ENCODE data around the gene GDPD2.

DNA sequence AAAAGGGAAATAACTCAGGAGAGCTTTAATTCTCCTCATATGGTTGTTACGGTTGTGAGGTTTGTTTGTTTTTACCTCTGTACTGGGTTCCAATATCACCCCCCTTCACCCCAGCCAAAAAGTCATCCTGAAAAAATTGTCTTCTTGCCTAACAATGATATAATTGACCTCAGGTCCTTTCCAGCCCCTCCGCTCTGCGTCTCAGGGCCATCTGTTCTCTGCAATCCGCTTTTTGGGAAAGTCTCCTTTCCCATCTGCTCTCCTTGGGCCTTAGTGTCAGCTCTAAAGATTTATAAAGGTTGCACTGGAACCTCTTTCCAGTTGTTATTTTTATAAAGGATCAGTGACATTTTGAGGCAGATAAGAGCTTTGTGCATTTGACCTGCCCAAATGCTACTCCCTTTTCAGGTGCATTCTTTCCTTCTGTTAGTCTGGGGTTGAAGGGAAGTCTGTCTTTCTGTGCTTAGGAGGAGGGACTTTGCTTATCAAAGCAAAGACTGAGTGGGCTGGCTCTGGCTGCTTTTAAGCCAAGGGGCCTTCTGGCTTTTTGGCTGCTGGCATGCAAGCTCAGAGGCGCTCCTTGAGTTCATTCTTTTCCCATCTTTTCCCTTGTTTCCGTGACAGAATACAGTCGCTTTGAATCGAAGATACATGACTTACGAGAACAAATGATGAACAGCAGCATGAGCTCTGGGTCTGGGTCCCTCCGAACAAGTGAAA is 55.6 kb downstream of the GDPD2 start:
- TF ChIP-seq, protein P1, sequence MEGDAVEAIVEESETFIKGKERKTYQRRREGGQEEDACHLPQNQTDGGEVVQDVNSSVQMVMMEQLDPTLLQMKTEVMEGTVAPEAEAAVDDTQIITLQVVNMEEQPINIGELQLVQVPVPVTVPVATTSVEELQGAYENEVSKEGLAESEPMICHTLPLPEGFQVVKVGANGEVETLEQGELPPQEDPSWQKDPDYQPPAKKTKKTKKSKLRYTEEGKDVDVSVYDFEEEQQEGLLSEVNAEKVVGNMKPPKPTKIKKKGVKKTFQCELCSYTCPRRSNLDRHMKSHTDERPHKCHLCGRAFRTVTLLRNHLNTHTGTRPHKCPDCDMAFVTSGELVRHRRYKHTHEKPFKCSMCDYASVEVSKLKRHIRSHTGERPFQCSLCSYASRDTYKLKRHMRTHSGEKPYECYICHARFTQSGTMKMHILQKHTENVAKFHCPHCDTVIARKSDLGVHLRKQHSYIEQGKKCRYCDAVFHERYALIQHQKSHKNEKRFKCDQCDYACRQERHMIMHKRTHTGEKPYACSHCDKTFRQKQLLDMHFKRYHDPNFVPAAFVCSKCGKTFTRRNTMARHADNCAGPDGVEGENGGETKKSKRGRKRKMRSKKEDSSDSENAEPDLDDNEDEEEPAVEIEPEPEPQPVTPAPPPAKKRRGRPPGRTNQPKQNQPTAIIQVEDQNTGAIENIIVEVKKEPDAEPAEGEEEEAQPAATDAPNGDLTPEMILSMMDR (IDR thresholded peaks at IDR 0.05): no peak
- no peak for TF ChIP-seq POLR2A (IDR thresholded peaks at IDR 0.05)
